Thymus (tissue), 11 donors: ENCODE data around the gene TPO. TPM values are rescaled to one million over a fixed set of nuclear protein-coding genes. Genes with fewer than 3 reads are reported as not detected.

Source experiments
- DNase-seq, 9 donors: peaks; one replicate each; pipeline ENCODE4 v3.0.0-alpha.2; 2013; ENCODE audit warnings: low spot score in 9 of 9, low read depth in 6 of 9, missing footprints in 1 of 9
- H3K27ac ChIP-seq, 2 donors: one replicate each; pipeline ENCODE4 v1.5.1; 2013; ENCODE audit warnings: control low read depth in 1 of 2, low read depth in 1 of 2, low read length in 1 of 2, mild to moderate bottlenecking in 1 of 2, moderate library complexity in 1 of 2
- H3K27me3 ChIP-seq, 2 donors: one replicate each; pipeline ENCODE4 v1.5.1; 2013; ENCODE audit warnings: low read length in 1 of 2; ENCODE audit not compliant: control insufficient read depth in 2 of 2, insufficient read depth in 1 of 2
- H3K36me3 ChIP-seq, 2 donors: one replicate each; pipeline ENCODE4 v1.5.1; 2013; ENCODE audit warnings: low read length in 1 of 2, mild to moderate bottlenecking in 1 of 2, moderate library complexity in 1 of 2; ENCODE audit not compliant: control insufficient read depth in 2 of 2, insufficient read depth in 2 of 2
- H3K4me1 ChIP-seq, 2 donors: one replicate each; pipeline ENCODE4 v1.5.1; 2013; ENCODE audit warnings: low read length in 2 of 2; ENCODE audit not compliant: control insufficient read depth in 2 of 2, insufficient read depth in 2 of 2
- H3K4me3 ChIP-seq, 2 donors: one replicate each; pipeline ENCODE4 v1.5.1; 2013; ENCODE audit warnings: low read length in 2 of 2, control low read depth in 1 of 2, mild to moderate bottlenecking in 1 of 2
- H3K9me3 ChIP-seq, 2 donors: one replicate each; pipeline ENCODE4 v1.5.1; 2013; ENCODE audit warnings: low read length in 1 of 2, mild to moderate bottlenecking in 1 of 2; ENCODE audit not compliant: control insufficient read depth in 2 of 2, insufficient read depth in 1 of 2
- WGBS: extraction: QIAGEN DNeasy Blood & Tissue Kit; methylation state at CpG from one replicate; pipeline ENCODE4 v1.1.7; 2013; 5-methylcytosine and 5-hydroxymethylcytosine counted together
- polyA plus RNA-seq: library from polyadenylated mRNA; stranded (reverse); fragments of 200-250 nt; gene quantifications from one replicate; pipeline ENCODE4 v1.2.3, GENCODE V29; 2013
- total RNA-seq: library from RNA; stranded (reverse); fragments of 120-200 nt; gene quantifications from one replicate; pipeline ENCODE4 v1.2.4, GENCODE V29; 2013
- donor health status: healthy.

The TPO gene
- total and polyA plus RNA-seq, 2 donors: 0.05 to 2.0 TPM

DNA sequence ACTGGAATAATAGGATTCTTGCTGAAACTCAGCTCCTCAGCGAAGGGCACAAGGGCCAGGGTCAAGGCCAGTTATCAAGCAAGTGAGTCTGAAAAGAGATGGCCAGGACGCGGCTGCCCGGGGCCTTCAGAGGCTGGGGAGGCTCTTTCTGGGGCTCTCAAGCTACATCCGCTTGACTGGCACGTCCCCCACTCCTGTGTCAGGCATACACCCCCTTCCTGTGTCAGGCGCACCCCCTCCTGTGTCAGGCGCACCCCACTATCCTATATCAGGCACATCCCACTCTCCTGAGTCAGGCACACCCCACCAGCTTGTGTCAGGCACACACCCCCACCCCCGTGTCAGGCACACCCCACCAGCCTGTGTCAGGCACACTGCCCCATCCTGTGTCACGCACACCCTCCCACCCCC is 91.8 kb downstream of the TPO start:
- Histone ChIP-seq H3K4me1 (peaks cover 0 to 32% of the 10 kb centered on the region in 2 donors), H3K9me3 (no peaks in the 10 kb centered on the region), H3K27me3 (no peaks in the 10 kb centered on the region), H3K36me3 (no peaks in the 10 kb centered on the region), H3K4me3 (no peak overlapping the region), H3K27ac (no peak overlapping the region)
- WGBS: 95% methylated on average over 10 of the region's 10 CpGs
- no peak for DNase-seq

DNA sequence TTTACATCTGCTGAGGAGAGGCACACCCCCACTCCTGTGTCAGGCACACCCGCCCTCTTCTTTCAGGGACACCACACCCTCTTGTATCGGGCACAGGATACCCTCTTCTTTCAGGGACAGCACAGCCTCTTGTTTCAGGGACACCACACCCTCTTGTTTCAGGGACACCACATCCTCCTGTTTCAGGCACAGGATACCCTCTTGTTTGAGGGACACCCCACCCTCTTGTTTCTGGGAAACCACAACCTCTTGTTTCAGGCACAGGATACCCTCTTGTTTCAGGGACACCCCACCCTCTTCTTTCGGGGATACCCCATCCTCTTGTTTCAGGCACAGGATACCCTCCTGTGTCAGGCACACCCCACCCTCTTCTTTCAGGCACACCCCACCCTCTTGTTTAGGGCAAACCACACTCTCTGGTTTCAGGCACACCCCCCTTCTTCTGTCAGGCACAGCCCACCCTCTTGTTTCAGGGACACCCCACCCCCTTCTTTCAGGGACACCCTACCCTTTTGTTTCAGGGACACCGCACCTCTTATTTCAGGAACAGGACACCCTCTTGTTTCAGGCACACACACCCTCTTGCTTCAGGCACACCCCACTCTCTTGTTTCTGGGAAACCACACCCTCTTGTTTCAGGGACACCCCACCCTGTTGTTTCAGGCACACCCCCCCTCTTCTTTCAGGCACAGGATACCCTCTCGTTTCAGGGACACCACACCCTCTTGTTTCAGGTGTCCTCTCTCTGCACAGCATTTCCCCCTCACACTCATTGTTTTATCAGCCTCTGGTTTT is 96.2 kb downstream of the TPO start:
- no peak for DNase-seq
- WGBS: 72% methylated on average over 5 of the region's 5 CpGs
- H3K27ac ChIP-seq: peak overlapping the region in 1 of 2 donors; percentile 31
- no peaks in the 10 kb centered on the region for H3K9me3 ChIP-seq
- H3K36me3 ChIP-seq: no peaks in the 10 kb centered on the region
- H3K4me3 ChIP-seq: no peak overlapping the region
- peaks cover 2 to 36% of the 10 kb centered on the region in 2 donors for H3K4me1 ChIP-seq
- H3K27me3 ChIP-seq: no peaks in the 10 kb centered on the region

DNA sequence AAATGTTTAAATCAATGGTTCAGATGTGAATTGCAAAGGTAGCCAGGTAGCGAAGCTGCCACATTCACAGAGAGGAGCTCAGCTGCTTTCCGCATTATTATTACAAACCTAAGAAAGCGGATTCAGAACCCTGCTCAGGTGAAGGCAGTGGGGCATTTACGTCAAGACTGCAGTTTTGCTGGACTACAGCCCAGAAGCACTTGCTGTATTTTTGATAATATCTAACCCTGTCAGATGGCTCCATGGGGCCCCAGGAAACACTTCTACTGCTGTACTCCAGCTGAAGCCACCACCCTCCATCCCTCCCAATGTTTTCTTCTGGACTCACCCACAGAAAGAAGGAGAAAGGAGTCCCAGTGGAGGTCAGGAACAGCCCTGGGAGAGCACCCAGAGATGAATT is 96.9 kb downstream of the TPO start:
- no peaks in the 10 kb centered on the region for H3K27me3 ChIP-seq
- no peak for DNase-seq
- H3K36me3 ChIP-seq: no peaks in the 10 kb centered on the region
- H3K27ac ChIP-seq: no peak overlapping the region
- no peak overlapping the region for H3K4me3 ChIP-seq
- peaks cover 6 to 36% of the 10 kb centered on the region in 2 donors for H3K4me1 ChIP-seq
- 81% methylated on average over 4 of the region's 4 CpGs for WGBS
- no peaks in the 10 kb centered on the region for H3K9me3 ChIP-seq

DNA sequence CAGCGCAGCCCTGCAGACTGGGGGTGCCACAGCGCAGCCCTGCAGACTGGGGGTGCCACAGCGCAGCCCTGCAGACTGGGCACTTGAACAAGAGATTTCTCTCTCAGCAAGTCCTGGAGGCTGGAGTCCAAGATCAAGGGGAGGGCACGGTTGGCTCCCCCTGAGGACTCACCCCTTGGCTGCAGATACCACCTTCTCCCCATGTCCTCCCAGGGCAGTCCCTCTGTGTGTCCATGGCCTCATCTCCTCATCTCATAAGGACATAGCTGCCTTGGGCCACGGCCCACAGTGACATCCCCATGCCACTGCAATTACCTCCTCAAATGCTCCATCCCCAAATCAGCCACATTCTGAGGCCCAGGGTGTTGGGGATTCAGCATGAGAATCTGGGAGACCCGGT is 98.2 kb downstream of the TPO start:
- 73% methylated on average over 5 of the region's 6 CpGs for WGBS
- no peak for DNase-seq
- Histone ChIP-seq H3K4me1 (peaks cover 7 to 49% of the 10 kb centered on the region in 2 donors), H3K27me3 (no peaks in the 10 kb centered on the region), H3K4me3 (no peak overlapping the region), H3K36me3 (no peaks in the 10 kb centered on the region), H3K9me3 (no peaks in the 10 kb centered on the region), H3K27ac (no peak overlapping the region)

DNA sequence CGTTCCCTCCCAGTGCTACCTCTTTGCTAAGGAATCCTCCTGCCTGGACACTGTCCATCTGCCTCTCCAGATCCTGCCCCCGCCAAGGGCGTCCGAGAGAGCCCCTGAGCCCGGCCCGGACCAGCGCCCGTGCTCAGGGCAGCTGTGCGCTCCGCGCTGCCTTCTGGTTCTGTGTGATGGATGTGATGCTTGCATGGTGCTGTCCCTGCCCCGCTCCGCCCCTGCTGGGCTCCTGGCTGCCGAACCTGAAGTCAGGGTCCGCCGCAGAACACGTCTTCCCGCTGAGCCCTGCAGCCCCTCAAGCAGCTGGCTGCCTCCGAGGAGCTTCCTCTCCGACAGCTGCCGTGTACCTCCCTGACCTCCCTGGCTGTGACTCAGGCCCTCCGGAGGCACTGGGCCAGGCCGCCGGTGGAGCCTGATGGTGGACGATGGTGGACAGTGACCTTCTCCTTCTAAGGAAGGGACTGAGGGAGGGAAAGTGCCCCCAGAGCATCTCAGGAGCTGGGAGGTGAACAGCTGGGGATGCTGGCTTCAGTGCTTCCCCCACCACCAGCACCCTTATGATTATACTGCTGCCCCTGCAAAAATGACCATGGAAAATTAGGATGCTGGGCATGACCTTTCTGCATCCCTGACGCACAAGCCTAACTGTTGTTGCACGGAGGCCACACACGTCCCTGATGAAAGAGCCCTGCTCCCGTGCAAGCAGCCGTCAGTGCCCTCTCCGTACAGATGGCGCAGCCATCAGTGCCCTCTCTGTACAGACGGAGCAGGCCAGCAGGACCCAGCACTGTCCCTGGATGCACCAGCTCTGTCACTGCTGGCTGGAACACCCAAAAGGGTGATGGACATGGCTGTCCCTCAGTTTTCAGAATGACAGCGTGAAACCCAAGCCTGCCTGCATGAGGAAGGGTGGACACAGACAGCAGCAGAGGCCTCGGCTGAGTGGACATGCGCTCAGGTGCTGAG is 99.3 kb downstream of the TPO start:
- H3K9me3 ChIP-seq: peaks cover 0 to 2% of the 10 kb centered on the region in 2 donors
- no peaks in the 10 kb centered on the region for H3K27me3 ChIP-seq
- H3K27ac ChIP-seq: no peak overlapping the region
- H3K4me1 ChIP-seq: peaks cover 15 to 60% of the 10 kb centered on the region in 2 donors
- H3K36me3 ChIP-seq: no peaks in the 10 kb centered on the region
- WGBS: 96% methylated on average over 36 of the region's 36 CpGs
- H3K4me3 ChIP-seq: no peak overlapping the region
- no peak for DNase-seq

DNA sequence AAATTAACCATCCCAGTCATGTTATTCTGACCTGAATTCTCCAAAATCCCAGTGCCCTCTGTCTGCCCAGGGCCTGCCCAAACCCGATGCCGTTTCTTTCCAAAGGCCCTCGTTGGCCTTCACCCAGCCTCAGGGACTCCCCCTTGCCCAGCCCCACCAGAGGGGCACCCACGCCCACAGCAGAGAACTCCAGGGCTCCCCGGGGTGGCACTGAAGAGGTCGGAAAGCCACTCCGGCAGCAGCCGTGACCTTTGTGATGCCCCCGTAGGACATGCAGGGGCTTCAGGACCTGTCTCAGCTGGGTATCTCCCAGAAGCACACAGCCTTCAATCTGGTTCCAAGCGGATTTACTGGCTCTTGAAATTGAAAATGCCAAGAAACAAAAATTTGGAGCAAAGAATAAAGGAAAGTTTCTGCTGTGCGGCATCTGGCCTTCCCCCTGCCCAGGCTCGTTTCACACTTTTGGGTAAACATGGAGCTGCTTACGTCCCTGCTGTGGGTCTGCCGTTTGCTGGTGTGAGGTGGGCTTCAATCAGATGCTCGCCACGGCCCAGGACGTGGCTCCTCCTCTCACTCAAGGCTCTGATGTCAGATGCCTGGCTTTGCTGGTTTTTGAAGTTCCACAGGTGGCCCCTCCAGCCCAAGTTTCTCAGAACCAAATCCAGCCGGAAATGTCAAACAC is 101.3 kb downstream of the TPO start:
- H3K36me3 ChIP-seq: no peaks in the 10 kb centered on the region
- peaks cover 30 to 72% of the 10 kb centered on the region in 2 donors for H3K4me1 ChIP-seq
- peaks cover 0 to 2% of the 10 kb centered on the region in 2 donors for H3K9me3 ChIP-seq
- peak overlapping the region in 1 of 2 donors; percentile 4 for H3K27ac ChIP-seq
- H3K4me3 ChIP-seq: no peak overlapping the region
- 82% methylated on average over 18 of the region's 18 CpGs for WGBS
- no peaks in the 10 kb centered on the region for H3K27me3 ChIP-seq
- no peak for DNase-seq

DNA sequence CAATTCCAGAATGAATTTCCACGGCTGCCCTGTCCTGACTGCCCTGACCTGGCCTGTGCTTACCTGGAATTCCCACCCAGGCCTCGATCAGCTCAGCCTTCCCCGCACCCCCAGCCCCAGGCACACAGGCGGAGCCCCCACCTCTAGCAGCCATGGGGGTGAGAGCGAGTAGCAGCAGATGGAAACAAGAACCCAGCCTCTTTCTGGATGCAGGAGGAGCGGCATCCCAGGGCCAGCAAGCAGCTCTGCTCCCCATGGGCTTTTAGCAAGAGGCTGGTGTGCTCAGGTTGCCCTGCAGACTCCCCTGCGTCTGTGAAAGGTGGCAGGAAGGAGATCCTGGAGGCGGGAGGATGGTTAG is 101.8 kb downstream of the TPO start:
- no peaks in the 10 kb centered on the region for H3K36me3 ChIP-seq
- WGBS: 93% methylated on average over 8 of the region's 8 CpGs
- peak overlapping the region in 1 of 2 donors; percentile 4 for H3K27ac ChIP-seq
- no peaks in the 10 kb centered on the region for H3K27me3 ChIP-seq
- peaks cover 0 to 2% of the 10 kb centered on the region in 2 donors for H3K9me3 ChIP-seq
- peaks cover 32 to 71% of the 10 kb centered on the region in 2 donors for H3K4me1 ChIP-seq
- H3K4me3 ChIP-seq: no peak overlapping the region
- DNase-seq: no peak

DNA sequence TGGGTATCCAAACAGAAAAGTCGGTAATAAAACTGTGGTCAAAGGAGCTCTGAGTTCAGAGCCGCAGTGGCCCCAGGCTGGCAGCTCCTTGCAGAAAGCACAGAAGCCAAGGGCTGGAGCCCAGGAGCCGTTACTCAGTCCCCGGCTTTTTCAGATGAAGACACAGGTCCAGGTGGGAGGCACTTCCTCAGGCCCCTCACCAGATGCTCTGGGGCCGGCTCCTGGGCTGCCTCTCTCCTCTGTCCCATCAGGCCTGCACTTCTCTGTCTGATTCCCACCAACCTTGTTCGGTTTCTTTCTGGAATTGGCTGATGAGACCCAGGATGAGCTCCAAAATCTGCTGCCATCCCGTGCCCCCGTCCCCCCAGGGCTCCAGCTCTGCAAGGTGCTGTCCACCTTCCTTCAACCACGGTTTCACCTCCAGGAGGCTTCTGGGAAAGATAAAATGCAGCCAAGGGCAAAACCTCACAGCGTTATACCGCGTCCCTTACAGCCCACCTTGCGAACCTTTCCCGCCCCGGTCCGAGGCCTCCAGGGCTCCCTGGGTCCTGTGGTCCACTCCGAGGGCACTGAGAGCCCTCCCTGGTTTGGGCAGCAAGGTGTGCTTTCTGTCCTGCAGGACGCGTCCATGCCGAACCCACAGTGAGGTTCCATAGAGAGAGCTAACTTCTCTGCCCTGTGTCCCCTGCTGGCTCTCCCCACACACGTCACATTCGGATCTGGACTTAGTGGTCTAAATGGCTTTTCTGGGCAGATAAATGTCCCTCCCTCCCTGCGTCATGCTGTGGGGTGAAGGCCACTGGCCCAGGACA is 102.9 kb downstream of the TPO start:
- peaks cover 0 to 2% of the 10 kb centered on the region in 2 donors for H3K9me3 ChIP-seq
- DNase-seq: no peak

More for the DNA sequence above, 102.9 kb downstream of the TPO start:
- WGBS: 94% methylated on average over 23 of the region's 23 CpGs
- H3K4me3 ChIP-seq: no peak overlapping the region
- no peaks in the 10 kb centered on the region for H3K27me3 ChIP-seq
- H3K4me1 ChIP-seq: peaks cover 35 to 73% of the 10 kb centered on the region in 2 donors
- H3K36me3 ChIP-seq: no peaks in the 10 kb centered on the region
- peak overlapping the region in 1 of 2 donors; percentile 96 for H3K27ac ChIP-seq
